ENCODE measurements around the gene UBE2Q1.

DNA sequence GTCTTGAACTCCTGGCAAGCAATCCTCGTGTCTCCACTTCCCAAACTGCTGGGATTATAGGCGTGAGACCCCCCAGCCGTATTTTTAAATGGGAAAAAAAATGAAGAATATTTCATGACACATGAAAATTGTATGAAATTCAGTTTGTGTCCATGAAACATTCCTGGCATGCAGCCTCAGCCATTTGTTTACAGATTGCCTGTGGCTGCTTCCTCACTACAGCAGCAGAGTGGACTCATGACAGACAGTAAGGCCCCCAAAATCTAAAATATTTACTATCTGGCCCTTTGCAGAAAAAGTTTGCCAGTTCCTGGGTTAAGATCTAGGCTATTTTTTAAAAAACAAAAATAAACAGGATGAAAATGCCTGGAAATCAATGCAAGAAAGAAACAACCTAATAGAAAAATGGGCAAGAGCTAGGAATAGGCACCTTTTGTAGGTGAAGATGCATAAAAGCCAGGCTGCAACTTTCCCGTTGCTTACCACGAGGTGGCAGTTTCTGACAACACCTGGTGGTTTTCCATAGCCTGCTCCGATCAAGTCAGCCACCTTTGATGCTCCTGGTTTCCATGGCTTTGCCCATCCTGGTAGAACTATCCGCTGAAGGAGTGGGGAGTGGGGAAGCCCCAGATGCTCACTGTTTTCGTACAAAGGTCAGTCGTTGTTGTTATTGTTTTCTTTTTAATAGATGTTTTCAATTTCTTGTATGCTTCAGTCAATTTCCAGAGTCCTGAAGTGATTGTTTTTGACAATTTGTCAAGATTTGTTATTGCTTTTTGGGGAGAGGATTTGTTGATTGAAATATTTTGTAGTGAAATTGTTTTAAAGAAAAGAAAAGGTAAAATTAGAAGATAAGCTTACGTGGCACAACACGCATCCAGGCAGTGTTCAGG is 24.3 kb downstream of the UBE2Q1 start:
- no peak for TF ChIP-seq NFIC (IDR thresholded peaks at IDR 0.05; ENCODE audit: low read depth, low read length)
- TF ChIP-seq POLR2AphosphoS2 (IDR thresholded peaks at IDR 0.05; ENCODE audit: low read depth, low read length), result no peak
- no peak for TF ChIP-seq BRCA1 (IDR thresholded peaks at IDR 0.05; ENCODE audit: low read depth, low read length)
- no peak for TF ChIP-seq POLR2AphosphoS5 (IDR thresholded peaks at IDR 0.05; ENCODE audit: low read length)

Measured in GM12878 (cell line).